ENCODE measurements around the gene ITGAV. TPM values are rescaled to one million over a fixed set of nuclear protein-coding genes. Genes with fewer than 3 reads are reported as not detected.

Gene ITGAV
- total and polyA plus RNA-seq, 7 donors = 3.6 to 117 (median 67.1) TPM

DNA sequence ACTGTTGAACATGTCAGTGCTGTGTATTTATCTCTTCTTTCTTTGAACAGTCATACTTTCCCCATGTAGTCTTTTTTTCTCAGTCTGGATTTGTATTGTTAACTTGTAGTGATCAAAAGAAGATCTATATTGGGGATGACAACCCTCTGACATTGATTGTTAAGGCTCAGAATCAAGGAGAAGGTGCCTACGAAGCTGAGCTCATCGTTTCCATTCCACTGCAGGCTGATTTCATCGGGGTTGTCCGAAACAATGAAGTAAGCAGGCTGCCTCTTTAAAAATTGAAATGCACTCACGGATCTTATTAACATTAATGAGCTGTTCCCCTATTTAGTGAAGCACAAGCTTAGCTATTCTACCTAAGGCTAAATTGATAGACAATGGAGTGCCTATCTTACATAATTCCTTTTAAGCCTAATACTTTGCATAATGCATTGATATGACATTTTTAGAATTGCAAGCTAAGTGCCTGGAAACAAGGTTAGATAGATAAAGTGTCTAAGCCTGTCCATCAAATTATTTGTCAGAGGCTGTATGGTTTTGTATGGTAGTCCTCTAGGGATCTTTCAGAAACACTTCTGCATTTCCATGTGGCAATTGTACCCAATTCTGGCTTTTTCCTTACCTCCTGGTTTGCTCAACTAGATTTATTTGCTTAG lies 74.7 kb downstream of the ITGAV start:
- H3K9me3 ChIP-seq = no peaks in the 10 kb centered on the region
- intact Hi-C loops (cut with DNase I) = no loop called here
- peaks cover 0 to 69% (median 17%) of the 10 kb centered on the region in 4 donors for H3K36me3 ChIP-seq
- no peak overlapping the region for H3K4me3 ChIP-seq
- DNase-seq = no peak
- no peaks in the 10 kb centered on the region for H3K4me1 ChIP-seq
- TF ChIP-seq, protein P1, sequence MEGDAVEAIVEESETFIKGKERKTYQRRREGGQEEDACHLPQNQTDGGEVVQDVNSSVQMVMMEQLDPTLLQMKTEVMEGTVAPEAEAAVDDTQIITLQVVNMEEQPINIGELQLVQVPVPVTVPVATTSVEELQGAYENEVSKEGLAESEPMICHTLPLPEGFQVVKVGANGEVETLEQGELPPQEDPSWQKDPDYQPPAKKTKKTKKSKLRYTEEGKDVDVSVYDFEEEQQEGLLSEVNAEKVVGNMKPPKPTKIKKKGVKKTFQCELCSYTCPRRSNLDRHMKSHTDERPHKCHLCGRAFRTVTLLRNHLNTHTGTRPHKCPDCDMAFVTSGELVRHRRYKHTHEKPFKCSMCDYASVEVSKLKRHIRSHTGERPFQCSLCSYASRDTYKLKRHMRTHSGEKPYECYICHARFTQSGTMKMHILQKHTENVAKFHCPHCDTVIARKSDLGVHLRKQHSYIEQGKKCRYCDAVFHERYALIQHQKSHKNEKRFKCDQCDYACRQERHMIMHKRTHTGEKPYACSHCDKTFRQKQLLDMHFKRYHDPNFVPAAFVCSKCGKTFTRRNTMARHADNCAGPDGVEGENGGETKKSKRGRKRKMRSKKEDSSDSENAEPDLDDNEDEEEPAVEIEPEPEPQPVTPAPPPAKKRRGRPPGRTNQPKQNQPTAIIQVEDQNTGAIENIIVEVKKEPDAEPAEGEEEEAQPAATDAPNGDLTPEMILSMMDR (IDR thresholded peaks at IDR 0.05) = no peak
- TF ChIP-seq POLR2AphosphoS5 (IDR thresholded peaks at IDR 0.05) (no peak), EP300 (IDR thresholded peaks at IDR 0.05) (no peak), POLR2A (IDR thresholded peaks at IDR 0.05) (no peak)
- no peaks in the 10 kb centered on the region for H3K27me3 ChIP-seq
- 96 to 97% methylated on average over 5 of the region's 5 CpGs for WGBS, 2 donors
- H3K27ac ChIP-seq = no peak overlapping the region

DNA sequence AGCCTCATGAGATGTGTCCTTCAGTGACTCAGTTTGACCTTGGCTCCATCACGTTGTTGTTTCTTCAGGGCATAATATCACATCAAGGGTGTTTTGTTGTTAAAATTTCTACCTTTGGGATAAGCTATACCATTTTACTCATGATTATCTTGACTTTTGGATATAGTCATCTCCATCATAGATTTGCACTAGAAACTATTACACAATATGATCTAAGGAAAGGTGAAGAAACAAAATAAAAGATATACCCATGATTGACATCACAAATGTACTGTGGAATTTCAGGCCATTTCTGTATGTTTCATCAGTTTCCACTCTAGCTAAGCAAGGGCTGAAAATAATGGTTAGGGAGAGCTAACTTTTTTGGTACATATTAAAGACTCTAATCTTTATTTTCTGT lies 79.3 kb downstream of the ITGAV start:
- DNase-seq = no peak
- no peaks in the 10 kb centered on the region for H3K27me3 ChIP-seq
- no peak overlapping the region for H3K27ac ChIP-seq
- no peak overlapping the region for H3K4me3 ChIP-seq
- 88 to 97% methylated on average over 1 of the region's 1 CpG for WGBS, 2 donors
- intact Hi-C loops (cut with DNase I) = no loop called here
- TF ChIP-seq POLR2AphosphoS5 (IDR thresholded peaks at IDR 0.05) (no peak), EP300 (IDR thresholded peaks at IDR 0.05) (no peak), POLR2A (IDR thresholded peaks at IDR 0.05) (no peak)
- TF ChIP-seq, protein P1 (IDR thresholded peaks at IDR 0.05) = no peak
- H3K36me3 ChIP-seq = peaks cover 0 to 99% (median 59%) of the 10 kb centered on the region in 4 donors
- no peaks in the 10 kb centered on the region for H3K4me1 ChIP-seq
- H3K9me3 ChIP-seq = peaks cover 0 to 8% (median 2%) of the 10 kb centered on the region in 4 donors

DNA sequence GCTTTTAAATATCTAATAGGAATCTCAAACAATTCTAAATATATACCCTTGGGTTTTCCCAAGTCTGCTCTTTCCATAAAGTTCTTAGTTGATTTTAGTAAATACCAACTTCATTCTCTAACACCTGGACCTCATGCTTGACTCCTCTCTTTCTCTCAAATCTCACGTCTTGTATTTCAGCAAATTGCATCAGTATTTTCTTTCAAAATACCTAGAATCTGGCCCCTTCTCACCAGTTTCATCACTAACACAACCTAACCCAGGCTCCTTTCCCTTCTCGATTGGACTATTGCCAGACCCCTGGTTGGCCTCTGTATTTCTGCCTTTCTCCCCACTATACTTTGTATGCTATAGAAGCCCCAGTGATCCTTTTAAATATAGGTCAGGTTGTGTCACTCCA lies 81.0 kb downstream of the ITGAV start:
- TF ChIP-seq POLR2A (IDR thresholded peaks at IDR 0.05) = no peak
- no peak for TF ChIP-seq EP300 (IDR thresholded peaks at IDR 0.05)
- TF ChIP-seq POLR2AphosphoS5 (IDR thresholded peaks at IDR 0.05) = no peak
- TF ChIP-seq, protein P1 (IDR thresholded peaks at IDR 0.05) = no peak
- Histone ChIP-seq H3K4me3 (no peak overlapping the region), H3K36me3 (peaks cover 0 to 98% (median 54%) of the 10 kb centered on the region in 4 donors), H3K9me3 (peaks cover 0 to 8% (median 2%) of the 10 kb centered on the region in 4 donors), H3K4me1 (no peaks in the 10 kb centered on the region), H3K27me3 (no peaks in the 10 kb centered on the region), H3K27ac (no peak overlapping the region)
- 95 to 96% methylated on average over 2 of the region's 2 CpGs for WGBS, 2 donors
- intact Hi-C loops (cut with DNase I) = no loop called here
- no peak for DNase-seq

DNA sequence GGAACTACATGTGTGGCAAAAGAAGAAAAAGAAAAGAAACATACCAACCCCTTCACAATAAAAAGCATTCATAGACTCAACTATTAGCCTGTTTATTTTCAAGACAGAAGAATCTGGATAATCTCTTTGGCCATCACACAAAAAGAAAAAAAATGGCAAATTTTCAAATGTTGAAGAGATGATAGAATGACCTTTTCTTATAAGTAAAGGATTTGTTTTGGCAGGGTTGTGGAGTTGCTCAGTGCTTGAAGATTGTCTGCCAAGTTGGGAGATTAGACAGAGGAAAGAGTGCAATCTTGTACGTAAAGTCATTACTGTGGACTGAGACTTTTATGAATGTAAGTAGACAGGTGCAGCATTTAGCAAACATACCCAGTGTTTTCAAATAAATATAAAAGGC lies 85.5 kb downstream of the ITGAV start:
- Histone ChIP-seq H3K36me3 (peaks cover 0 to 93% (median 36%) of the 10 kb centered on the region in 4 donors), H3K27ac (no peak overlapping the region), H3K27me3 (no peaks in the 10 kb centered on the region), H3K9me3 (peaks cover 0 to 8% (median 2%) of the 10 kb centered on the region in 4 donors), H3K4me3 (no peak overlapping the region), H3K4me1 (no peaks in the 10 kb centered on the region)
- no peak for TF ChIP-seq POLR2A (IDR thresholded peaks at IDR 0.05)
- TF ChIP-seq POLR2AphosphoS5 (IDR thresholded peaks at IDR 0.05) = no peak
- TF ChIP-seq, protein P1 (IDR thresholded peaks at IDR 0.05) = no peak
- TF ChIP-seq EP300 (IDR thresholded peaks at IDR 0.05) = no peak
- no peak for DNase-seq
- WGBS, 2 donors = 86 to 88% methylated on average over 1 of the region's 1 CpG
- intact Hi-C loops (cut with DNase I) = no loop called here

All from sigmoid colon (tissue), 7 donors.